ENCODE data around the gene NOX4.
"Not testable (repeated sequence)": the region's sequence is repeated elsewhere in the genome, so short reads cannot be mapped to it uniquely, and the experiment has no call there.

- TF ChIP-seq POLR2AphosphoS5 (IDR thresholded peaks at IDR 0.05); CTCF (IDR thresholded peaks at IDR 0.05 in 8 of 11, conservative IDR thresholded peaks at IDR 0.05 in 3 of 11): not testable (repeated sequence)
Observed at GRCh38 chr11:89295023-89295422, 196.2 kb downstream of the NOX4 start.
